Glutamatergic neuron (in vitro differentiated cells): ENCODE measurements around the gene TLE1. TPM values are rescaled to one million over a fixed set of nuclear protein-coding genes. Genes with fewer than 3 reads are reported as not detected.
"Not testable (repeated sequence)": the region's sequence is repeated elsewhere in the genome, so short reads cannot be mapped to it uniquely, and the experiment has no call there.

Experiments
- DNase-seq: peaks from one replicate; pipeline ENCODE4 v3.0.0; 2022
- H3K27ac Mint-ChIP-seq: one replicate; pipeline ENCODE4 v1.8.0; 2020; ENCODE audit warnings: mild to moderate bottlenecking, mixed read lengths, inconsistent platforms; ENCODE audit not compliant: unreplicated experiment
- H3K27me3 Mint-ChIP-seq: one replicate; pipeline ENCODE4 v1.8.0; 2020; ENCODE audit warnings: mild to moderate bottlenecking, moderate library complexity, mixed read lengths, inconsistent platforms; ENCODE audit not compliant: unreplicated experiment
- H3K36me3 Mint-ChIP-seq: one replicate; pipeline ENCODE4 v1.8.0; 2020; ENCODE audit warnings: mild to moderate bottlenecking, mixed read lengths, inconsistent platforms; ENCODE audit not compliant: unreplicated experiment
- H3K4me1 Mint-ChIP-seq: one replicate; pipeline ENCODE4 v1.8.0; 2020; ENCODE audit warnings: mild to moderate bottlenecking, low read depth, mixed read lengths, inconsistent platforms; ENCODE audit not compliant: unreplicated experiment
- H3K4me3 Mint-ChIP-seq: one replicate; pipeline ENCODE4 v1.8.0; 2020; ENCODE audit warnings: mild to moderate bottlenecking, mixed read lengths, inconsistent platforms; ENCODE audit not compliant: unreplicated experiment
- H3K9me3 Mint-ChIP-seq: one replicate; pipeline ENCODE4 v1.8.0; 2020; ENCODE audit warnings: mild to moderate bottlenecking, moderate library complexity, mixed read lengths, inconsistent platforms; ENCODE audit not compliant: unreplicated experiment
- total RNA-seq: library from RNA; stranded (reverse); fragmentation: NEBNext Ultra II Directional; extraction: Animal tissue kit (Norgen Biotek cat#: 25700); gene quantifications from one replicate; pipeline ENCODE4 v1.2.1, GENCODE V29; 2021; ENCODE audit not compliant: unreplicated experiment
- TF ChIP-seq, protein P1 (sequence below): fragments of 200-600 bp; sonication (generic); IDR thresholded peaks from one replicate; pipeline ENCODE4 v1.5.0; 2021; ENCODE audit not compliant: partially characterized antibody, unreplicated experiment

Gene TLE1
- total RNA-seq, 1 donor from 2014 or later, result 345 TPM

DNA sequence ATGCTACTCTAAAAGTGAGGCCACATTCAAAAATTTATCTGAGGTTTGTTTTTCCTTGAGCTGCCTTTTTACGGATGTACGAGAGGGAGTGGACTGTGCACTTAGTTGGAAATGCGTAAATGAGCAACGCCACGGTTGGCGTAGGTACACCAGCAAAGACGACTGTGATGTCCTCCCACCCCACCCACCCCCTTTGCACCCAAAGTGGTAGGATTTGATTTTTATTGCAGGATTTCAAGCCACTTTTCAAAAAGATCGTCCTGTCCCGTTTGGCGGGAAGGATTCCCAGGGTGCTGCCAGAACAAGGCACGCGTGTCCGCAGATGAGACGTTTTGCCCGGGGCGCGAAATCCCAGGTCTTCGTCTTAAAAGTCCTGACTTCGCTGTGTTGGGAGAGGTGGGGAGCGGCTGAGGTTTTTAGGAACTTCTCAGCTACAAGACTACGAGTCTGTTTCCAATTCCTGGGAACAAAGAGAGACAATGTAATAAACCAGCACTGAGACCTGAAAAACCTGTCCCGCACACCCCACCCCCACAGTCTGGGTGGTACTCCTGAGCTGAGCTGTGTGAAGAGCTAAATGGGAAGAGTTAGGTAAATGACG, 1.0 kb upstream of the TLE1 start:
- Mint-ChIP-seq H3K36me3 (no peaks in the 10 kb centered on the region), H3K27ac (peak overlapping the region; percentile 81), H3K9me3 (peaks cover 15% of the 10 kb centered on the region), H3K27me3 (peaks cover 17% of the 10 kb centered on the region), H3K4me3 (peak overlapping the region; percentile 94), H3K4me1 (peaks cover 20% of the 10 kb centered on the region)
- TF ChIP-seq, protein P1, sequence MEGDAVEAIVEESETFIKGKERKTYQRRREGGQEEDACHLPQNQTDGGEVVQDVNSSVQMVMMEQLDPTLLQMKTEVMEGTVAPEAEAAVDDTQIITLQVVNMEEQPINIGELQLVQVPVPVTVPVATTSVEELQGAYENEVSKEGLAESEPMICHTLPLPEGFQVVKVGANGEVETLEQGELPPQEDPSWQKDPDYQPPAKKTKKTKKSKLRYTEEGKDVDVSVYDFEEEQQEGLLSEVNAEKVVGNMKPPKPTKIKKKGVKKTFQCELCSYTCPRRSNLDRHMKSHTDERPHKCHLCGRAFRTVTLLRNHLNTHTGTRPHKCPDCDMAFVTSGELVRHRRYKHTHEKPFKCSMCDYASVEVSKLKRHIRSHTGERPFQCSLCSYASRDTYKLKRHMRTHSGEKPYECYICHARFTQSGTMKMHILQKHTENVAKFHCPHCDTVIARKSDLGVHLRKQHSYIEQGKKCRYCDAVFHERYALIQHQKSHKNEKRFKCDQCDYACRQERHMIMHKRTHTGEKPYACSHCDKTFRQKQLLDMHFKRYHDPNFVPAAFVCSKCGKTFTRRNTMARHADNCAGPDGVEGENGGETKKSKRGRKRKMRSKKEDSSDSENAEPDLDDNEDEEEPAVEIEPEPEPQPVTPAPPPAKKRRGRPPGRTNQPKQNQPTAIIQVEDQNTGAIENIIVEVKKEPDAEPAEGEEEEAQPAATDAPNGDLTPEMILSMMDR, result no peak
- DNase-seq, result peak; percentile 43

DNA sequence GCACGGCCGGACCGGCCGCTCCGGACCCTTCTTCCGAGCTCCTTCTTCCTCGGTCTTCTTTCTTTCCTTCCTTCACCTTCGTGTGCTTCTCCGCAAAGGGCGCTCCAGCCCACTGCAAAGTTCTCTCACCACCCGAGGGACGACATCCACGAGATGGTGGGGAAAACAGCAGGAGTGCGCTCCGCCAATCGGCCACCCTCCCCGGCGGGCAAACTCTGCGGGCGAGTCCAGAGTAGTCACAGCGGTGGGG, 329 bp downstream of the TLE1 start:
- H3K27me3 Mint-ChIP-seq, result peaks cover 17% of the 10 kb centered on the region
- peak overlapping the region; percentile 99 for H3K27ac Mint-ChIP-seq
- H3K4me3 Mint-ChIP-seq, result peak overlapping the region; percentile 99
- not testable (repeated sequence) for DNase-seq, H3K36me3 Mint-ChIP-seq
- H3K9me3 Mint-ChIP-seq, result peaks cover 15% of the 10 kb centered on the region
- peaks cover 15% of the 10 kb centered on the region for H3K4me1 Mint-ChIP-seq

DNA sequence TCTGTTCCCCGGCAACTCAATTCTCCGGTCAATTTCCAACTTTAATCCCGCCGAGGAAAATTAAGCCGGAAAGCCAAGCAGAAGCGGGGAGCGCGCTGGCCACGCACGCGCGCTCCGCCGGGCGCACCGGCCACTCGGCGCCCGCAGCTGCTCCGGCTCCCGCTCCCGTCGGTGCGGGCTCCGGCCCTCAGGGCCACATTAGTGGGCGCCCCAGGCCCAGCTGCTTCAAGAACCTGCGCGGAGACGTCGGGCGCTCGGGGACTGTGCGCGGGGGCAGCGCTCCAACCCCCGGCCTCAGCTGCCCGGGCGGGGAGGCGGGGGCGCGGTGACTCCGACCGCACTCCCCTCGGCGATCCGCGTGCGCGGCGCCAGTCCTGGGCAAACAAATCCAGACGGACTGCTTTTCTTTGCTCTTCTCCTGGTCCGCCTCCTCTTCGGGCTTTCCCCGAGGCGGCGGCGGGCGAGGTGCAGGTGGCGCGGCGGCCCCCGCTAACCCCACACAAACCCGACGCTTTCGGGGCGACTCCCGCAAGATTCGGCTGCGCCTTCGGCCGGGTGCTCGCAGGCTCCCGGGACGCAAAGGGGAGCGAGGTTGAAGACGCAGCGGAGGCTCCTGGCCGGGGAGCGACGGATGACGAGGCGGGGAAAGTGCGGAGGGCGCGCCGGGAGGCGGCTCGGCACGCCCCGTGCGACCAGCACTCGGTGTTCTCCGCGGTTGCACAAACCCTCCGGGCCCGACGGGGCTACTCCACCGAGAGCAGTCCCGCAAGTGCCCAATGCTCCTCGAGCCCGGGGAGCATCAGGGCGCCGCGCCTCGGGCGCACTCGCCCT, 870 bp downstream of the TLE1 start:
- Mint-ChIP-seq H3K4me3 (peak overlapping the region; percentile 99), H3K9me3 (peaks cover 15% of the 10 kb centered on the region), H3K27me3 (peaks cover 17% of the 10 kb centered on the region)
- DNase-seq, result peak; percentile 57
- not testable (repeated sequence) for H3K36me3 Mint-ChIP-seq, H3K4me1 Mint-ChIP-seq, H3K27ac Mint-ChIP-seq

DNA sequence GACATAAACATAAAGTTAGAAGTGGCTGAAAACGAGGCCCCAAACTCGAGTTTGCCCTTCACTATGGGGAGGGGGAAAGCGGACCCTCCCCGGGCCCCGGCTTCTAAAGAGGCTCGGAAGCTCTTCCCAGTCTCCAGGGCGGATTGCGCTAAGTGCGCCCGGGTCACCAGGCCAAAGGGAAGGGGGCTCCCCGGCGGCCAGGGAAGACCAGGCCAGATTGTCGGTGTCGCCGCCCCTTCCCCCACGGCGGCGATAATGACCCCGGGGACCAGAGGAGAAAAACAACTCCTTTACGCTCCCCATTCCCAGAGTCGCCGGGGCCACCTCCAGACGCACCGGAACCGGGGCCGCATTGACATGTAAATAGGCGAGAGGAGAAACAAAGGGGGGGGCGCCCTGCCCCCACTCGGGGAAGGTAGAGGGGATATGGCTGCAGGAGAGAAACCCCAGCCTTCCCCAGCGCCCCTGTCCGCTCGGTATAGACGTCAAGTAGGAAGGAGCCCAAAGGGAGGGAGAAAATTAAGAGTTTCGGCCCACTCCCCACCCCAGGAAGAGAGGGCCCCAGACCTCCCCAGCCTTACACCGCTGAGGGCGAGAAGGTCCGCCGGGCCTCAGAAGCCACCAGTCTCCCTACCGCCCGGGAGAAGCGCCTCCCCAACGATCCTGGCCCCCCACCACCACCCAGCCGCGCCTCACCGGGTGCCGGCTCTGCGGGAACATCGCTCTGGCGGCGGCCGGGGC, 1.7 kb downstream of the TLE1 start:
- Mint-ChIP-seq H3K9me3 (peaks cover 15% of the 10 kb centered on the region), H3K4me3 (no peak overlapping the region), H3K27me3 (peaks cover 17% of the 10 kb centered on the region), H3K27ac (no peak overlapping the region), H3K4me1 (peaks cover 12% of the 10 kb centered on the region), H3K36me3 (no peaks in the 10 kb centered on the region)
- TF ChIP-seq, protein P1, result no peak
- peak; percentile 86 for DNase-seq

DNA sequence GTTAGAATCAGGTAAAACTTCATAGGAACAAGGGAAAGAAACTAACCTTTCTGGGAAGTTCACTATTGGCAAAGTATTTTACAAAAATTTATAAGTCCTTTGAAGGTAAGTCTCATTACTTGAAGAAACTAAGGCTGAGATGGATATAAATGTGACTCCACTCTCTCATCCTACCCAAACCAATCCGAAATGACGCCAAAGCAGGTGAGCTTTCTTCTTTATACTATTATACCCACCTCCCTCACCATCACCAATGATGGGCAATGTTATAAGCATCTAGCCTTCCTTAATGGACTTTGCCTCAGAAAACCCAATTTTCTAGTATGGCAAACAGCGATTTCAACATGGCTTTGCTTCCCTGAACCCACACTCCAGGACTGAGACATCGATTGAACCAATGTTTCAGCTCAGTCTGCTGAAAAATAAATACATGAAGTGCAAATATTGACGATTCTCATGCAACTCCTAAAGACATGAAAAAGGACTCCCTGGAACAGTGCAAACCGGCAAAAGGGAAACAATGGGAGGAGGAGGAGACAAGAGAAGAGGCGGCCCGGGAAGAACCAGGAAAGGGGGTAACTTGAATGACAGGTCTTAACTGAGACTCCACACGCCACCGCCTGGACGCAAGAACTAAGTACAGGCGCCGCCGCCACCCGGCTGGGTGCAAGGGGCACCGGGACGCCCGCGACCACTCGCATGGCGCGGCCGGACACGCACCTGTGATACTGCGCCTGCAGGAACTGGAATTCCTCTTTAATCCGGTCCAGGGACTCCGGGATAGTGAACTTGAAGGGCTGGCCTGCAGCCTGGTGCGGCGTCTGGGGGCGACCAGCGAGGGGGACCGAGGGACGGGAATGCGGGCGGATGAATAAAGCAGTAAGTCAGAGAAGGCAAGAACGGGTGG, 2.5 kb downstream of the TLE1 start:
- peak; percentile 89 for DNase-seq
- no peak overlapping the region for H3K27ac Mint-ChIP-seq
- no peaks in the 10 kb centered on the region for H3K36me3 Mint-ChIP-seq
- TF ChIP-seq, protein P1, result peak; percentile 53
- peaks cover 17% of the 10 kb centered on the region for H3K4me1 Mint-ChIP-seq
- H3K27me3 Mint-ChIP-seq, result peaks cover 19% of the 10 kb centered on the region
- no peak overlapping the region for H3K4me3 Mint-ChIP-seq
- peaks cover 15% of the 10 kb centered on the region for H3K9me3 Mint-ChIP-seq
